GM19397 (cell line): ENCODE results near the gene FIZ1.

ENCODE experiments used
- ATAC-seq: cut with Tn5 transposase; IDR thresholded peaks from one replicate; pipeline ENCODE4 v1.9.1; 2021; ENCODE audit warnings: mild to moderate bottlenecking, moderate library complexity; ENCODE audit not compliant: unreplicated experiment

Gene FIZ1

DNA sequence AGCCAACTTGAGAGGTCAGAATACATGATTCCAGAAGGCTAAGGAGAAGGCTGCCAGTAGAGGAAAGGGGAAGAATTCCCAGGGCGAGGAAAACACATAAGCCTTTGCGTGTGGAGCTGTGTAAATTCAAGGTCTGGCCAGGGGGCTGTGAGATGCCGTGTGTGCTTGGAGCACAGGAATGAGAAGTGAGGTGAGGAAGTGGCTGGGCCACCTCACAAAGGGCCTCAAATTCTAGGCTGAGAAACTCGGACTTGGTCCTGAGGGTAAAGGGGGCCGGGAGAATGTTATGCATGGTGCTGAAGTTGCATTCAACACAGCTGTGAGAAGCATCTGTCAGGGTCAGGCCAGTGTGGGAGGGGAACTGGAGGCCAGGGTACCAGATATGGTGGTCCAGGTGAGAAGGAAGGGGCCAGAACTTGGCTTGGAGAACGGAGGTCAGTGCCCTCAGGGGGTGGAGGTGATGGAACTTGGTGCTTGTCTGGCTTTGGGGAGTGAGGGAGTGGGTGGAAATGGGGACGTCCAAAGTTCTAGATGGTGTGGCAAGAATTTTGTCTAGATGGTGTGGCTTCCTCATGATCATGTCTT is 36.6 kb upstream of the FIZ1 start:
- no peak for ATAC-seq

DNA sequence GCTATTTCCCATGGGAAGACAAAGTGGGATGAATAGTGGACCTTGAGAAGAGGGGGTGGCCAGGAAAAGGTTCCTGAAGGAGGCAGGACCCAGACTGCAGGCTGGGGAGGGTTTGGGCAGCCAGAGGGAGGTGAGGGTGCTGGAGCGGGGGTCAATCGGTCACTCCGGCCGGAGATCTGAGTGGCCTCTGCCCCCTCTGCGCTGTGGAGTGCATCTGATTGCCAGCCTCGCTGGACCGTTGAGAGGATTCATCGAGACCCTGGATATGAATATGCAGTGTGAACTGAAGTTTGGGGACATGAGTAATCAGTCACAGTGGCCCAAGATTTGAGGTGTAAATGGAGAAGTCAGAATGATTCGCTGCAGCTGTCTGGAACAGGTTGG is 36.0 kb upstream of the FIZ1 start:
- no peak for ATAC-seq

DNA sequence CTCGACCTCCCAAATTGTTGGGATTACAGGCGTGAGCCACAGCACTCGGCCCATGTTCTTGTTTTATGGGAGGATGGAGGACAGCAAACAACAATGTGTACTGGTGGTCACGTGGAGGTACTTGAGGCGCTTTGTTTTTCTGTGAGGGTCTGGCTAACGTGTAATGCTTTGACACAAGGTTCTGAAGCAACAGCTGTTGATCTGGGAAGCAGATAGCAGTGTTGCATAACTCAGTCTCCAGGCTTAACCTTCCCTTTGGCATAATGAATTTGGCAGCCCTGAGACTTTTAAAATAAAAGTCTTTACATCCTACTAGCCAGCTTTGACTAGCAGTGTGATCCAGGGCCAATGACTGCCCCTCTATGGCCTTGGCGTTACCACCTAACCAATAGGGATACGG is 34.5 kb upstream of the FIZ1 start:
- no peak for ATAC-seq

DNA sequence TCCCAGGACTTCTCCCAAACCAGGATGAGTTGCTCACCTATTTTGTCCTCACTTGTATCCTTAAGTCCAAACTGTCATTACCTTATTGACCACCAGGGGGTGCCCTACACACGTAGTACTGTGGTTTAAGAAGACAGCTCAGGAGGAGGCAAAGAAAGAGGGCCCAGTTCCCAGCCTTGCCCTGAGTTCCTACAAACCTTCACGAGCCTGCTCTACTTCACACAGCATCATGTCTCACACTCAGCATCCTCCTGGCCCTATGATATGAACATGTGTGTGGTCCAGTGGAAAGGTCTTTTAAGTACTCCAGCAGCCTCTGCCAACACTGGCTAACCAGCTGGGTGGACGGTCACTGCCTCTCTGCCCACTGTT is 33.1 kb upstream of the FIZ1 start:
- no peak for ATAC-seq

DNA sequence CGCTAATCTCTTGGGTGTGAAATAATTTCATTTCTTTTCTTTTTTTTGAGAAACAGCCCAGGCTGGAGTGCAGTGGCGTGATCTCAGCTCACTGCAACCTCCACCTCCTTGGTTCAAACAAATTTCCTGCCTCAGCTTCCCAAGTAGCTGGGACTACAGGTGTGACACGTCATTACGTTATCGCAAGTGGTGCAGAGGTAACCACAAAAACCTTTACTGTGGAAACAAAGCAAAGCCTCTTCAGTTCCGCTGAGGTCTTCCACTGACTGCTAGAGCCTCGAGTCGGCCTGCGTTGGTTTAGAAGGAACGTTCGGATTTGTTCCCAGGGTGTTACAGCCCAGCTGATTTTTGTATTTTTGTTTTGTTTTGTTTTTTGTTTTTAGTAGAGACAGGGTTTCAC is 27.0 kb upstream of the FIZ1 start:
- no peak for ATAC-seq

DNA sequence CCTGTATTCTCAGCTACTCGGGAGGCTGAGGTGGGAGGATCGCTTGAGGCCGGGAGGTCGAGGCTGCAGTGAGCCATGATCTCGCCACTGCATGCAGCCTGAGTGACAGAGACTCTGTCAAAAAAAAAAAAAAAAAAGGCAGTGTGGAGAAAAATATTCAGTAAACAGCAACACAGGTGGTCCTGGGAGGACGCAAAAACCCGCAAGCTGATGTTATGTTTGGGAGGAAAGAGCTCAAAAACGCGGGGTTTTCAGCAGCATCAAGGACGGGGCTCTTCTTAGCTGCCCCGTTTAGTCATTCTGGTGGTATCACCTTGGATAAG is 25.6 kb upstream of the FIZ1 start:
- no peak for ATAC-seq

DNA sequence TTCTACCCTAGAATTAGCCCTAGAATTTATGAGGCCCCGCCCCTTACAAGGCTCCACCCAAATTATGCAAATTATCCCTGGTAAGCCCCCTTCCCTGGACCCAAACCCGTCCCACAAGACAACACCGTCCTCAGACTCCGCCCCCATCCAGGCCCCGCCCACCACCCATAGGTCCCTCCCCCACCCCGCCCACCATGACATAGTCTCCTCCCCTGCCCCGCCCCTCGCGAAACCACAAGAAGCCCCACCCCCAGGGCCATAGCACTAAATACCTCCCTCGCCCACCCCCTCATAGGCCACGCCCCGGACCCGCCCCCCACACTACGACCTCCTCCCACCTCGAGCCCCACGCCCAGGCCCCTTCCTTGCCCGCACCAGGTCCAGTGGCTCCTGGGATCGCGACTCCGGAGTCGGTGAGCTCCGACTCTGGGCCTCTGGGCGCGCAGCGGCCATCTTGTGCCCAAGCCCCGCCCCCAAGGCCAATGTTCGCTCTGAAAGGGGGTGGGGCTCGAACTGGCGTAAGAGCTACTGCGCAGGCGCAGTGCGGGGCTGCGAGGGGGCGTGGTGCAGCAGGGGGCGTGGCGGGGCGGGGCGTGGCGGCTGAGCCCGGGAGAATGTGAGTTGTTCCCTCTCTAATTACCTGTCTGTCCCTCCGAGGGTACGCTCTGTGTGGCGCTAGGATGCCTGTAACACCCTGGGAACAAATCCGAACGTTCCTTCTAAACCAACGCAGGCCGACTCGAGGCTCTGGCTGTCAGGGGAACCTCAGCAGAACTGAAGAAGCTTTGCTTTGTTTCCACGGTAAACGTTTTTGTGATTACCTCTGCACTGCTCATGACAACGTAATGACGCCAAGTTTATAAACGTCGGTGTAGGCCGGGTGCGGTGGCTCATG is 25.0 kb upstream of the FIZ1 start, which contains the start of gene ZNF784:
TSS of gene ZNF784 (minus strand) at position 458 of the 895 bp plus-strand sequence. CDS start at position 453, 5 bp downstream.
- ATAC-seq, result peak; percentile 66

DNA sequence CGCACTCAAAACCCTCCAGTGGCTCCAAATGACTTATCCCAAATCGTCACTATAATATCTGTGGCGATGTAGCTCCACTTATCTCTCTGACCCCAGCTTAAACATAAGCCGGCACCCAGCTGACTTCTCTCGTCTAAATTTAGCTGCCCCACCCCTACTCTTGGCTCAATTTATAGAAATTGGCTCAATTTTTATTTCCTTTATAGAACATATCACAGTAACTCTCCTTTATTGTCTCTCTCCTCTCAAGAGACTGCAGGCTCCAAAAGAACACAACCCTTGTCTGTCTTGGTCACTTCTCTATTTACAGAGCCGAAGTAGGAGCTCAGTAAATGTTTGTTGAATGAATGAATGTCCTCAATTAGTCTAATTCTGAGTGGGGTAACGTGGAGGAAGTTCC is 24.2 kb upstream of the FIZ1 start:
- ATAC-seq, result no peak

DNA sequence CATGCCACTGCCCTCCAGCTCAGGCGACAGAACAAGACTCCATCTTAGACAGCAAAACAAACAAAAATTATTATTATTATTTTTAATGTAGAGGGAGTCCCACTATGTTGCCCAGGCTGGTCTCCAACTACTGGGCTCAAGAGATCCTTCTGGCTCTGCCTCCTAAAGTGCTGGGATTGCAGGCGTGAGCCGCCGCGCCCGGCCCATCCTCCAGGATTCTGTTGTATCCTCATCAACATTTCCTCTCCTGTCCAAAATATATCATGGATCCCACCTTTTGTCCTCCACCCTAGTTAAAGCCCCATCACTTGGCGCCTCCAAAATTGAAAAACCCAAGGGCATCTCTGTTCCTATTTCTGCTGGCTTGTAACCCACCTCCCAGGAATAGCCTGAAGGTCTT is 23.8 kb upstream of the FIZ1 start:
- no peak for ATAC-seq

DNA sequence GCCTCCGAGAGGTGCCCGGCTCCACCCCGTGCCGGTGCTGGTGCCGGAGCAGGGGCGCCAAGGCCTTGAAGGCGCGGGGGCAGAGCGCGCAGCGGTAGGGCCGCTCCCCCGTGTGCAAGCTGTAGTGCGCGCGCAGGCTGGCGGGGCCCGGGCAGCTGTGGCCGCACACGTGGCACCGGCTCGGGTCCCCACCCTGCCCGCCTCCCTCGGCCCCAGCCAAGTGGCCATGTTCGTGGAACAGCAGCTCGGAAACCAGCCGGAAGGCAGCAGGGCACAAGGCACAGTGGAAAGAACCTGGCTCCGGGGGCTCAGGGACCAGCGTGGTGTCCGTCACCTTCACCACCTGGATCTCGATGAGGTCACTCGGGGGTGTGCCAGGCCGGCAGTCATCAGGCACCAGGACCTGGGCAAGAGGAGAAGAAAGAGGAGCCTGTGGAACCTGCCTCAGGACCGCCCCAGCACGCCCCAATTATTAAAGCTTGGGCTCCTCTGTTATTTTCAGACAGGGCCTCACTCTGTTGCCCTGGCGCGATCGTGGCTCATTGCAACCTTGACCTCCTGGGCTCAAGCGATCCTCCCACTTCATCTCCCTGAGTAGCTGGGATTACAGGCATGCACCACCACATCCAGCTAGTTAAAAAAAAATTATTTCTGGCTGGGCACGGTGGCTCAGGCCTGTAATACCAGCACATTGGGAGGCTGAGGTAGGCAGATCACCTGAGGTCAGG is 23.1 kb upstream of the FIZ1 start:
- no peak for ATAC-seq

DNA sequence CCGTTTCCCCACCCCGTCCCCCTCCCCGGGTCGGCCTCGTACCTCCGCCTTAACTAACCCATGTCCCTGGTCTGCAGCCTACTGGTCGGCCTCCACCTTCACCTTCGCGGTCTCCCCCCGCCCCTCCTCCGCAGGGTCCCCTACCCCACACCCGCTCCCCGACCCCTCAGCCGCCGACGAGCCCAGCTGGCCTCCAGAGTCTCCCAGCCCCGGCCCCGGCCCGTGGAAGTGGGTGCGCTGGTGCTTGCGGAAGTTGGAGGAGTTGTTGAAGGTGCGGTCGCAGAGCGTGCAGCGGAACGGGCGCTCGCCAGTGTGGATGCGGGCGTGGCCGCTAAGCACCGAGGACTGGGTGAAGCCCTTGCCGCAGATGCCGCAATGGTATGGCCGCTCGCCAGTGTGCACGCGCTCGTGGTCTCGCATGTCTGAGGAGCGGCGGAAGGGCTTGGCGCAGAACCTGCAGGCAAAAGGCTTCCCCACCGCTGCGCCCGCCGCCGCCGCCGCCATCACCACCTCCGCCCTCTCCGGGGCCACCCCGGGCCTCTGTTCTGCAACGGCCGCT is 22.4 kb upstream of the FIZ1 start:
- ATAC-seq, result no peak

DNA sequence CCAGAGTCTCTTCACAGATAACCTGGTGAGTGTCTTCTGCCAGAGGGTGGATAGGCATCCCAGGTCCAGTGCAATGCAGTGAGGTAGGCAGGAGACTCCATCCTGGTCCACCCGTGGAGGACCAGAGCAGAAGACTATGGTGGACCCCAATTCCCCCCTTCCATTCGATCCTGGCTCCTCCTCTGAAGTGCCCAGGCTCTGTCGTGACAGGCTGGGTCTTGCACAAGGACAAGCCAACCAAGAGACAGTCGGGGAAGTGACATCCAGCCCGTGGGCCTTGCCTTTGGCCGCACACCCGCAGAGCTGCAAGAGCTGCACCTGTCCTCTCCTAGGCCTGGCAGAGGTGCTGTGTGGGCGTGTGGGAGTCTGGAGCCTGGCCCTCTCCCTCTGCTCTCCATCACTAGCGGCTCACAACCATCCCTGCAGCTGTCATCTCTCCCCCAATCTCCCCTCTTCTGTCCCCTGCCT is 21.9 kb upstream of the FIZ1 start:
- ATAC-seq, result no peak

DNA sequence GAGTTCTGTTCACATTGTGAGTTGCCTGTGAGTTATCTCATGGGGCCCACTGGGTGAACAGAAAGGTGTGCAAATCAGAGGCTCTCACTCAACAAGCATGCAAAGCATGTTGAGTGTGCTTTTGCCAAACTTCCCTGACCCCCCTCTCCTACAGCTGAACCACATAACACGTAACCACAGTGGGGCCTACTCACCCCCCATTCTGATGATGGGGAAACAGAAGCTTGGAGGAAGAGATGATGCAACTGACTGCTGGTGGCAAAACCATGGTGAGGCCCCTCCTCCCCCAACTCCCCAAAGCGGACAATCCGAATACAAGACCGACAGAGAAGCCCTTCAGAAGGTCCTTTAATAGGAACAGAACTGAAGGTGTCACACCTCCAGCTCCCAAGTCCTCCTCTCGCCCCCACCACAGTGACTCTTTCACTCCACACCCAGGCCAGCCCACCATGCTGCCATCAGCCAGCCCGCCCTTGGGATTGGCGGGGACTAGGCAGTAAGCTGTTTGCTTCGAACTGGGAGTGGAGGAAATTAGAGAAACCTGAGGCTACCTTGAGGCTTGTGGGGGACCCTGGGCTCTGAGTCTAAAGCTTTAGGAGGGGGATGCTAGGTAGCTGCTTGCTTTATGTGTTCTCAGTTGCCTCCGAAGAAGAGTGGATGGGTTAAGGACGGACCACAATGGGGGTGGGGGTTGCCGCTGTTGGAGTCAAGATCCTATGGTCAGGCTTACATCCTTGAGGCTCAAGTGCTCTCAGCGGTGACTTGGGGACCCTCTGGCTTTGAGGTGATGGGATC is 21.3 kb upstream of the FIZ1 start:
- ATAC-seq, result no peak

DNA sequence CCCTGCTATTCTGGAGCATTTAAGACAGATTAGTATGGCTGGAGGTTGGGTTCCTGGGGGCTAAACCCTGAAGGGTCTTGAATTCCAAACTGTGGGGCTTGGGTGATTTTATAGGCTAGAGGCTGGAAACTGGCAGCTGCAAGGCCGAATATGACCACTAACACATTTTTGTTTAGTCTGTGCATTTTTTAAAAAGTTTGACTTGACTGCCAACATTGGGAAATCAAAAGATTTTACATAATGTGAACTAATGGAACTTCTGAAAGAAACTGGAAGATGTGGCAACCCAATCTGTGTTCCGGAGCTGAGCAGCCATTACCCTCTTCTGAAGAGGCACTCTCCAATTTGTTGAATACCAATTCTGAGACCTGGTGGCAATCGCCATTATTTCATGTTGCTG is 20.0 kb upstream of the FIZ1 start:
- no peak for ATAC-seq

DNA sequence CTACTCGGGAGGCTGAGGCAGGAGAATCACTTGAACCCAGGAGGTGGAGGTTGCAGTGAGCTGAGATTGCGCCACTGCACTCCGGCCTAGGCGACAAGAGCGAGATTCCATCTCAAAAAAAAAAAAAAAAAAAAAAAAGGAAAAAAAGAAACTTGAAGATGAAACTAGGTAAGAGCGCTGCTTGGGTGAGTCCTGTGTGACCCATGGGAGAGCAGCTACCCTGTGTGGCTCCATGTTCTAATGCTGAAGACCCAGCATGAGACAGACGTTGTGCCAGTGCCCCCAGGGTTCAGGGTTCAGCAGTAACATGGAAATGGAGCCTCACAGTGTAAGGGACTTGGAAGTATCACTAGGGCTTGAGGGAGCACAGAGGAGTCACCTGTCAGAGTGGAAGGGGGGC is 19.1 kb upstream of the FIZ1 start:
- ATAC-seq, result no peak

DNA sequence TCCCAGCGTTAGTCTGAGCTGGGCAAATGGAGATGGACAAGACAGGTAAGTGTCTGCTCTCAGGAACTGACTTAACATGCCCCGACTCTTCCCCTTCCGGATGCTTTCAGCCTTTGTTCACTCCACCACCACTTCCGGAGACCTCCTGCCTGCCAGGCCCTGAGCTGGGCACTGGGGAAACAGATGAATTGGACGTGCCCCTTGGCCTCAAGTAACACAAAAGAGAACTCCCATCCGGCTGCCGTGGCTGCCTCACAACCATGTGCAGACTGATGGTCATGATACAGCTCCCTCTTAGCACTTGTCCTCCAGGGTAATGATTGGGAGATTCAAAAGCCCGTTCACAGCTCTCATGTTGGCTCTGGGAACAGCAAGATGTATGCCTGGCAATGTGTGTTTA is 18.1 kb upstream of the FIZ1 start:
- ATAC-seq, result no peak

DNA sequence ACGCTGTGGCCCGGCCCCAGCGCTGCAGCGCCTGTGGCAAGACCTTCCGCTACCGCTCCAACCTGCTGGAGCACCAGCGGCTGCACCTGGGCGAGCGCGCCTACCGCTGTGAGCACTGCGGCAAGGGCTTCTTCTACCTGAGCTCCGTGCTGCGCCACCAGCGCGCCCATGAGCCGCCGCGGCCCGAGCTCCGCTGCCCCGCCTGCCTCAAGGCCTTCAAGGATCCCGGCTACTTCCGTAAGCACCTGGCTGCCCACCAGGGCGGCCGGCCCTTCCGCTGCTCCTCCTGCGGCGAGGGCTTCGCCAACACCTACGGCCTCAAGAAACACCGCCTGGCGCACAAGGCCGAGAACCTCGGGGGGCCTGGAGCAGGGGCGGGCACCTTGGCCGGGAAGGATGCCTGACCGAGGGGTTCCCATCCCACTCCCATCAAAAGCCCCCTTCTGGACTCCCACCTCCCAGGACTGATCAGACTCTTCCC is 17.1 kb upstream of the FIZ1 start:
- no peak for ATAC-seq

DNA sequence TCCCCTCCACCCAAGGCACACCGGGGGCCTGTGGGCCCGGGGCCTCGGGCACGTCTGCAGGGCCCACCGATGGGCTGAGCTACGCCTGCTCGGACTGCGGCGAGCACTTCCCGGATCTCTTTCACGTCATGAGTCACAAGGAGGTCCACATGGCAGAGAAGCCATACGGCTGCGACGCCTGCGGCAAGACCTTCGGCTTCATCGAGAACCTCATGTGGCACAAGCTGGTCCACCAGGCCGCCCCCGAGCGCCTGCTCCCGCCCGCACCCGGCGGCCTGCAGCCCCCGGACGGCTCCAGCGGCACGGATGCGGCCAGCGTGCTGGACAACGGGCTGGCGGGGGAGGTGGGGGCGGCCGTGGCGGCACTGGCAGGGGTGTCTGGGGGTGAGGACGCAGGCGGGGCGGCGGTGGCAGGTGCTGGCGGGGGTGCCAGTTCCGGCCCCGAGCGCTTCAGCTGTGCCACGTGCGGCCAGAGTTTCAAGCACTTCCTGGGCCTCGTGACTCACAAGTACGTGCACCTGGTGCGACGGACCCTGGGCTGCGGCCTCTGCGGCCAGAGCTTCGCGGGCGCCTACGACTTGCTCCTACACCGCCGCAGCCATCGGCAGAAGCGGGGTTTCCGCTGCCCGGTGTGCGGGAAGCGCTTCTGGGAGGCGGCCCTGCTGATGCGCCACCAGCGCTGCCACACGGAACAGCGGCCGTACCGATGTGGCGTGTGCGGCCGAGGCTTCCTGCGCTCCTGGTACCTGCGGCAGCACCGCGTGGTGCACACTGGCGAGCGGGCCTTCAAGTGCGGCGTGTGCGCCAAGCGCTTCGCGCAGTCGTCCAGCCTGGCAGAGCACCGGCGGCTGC is 16.5 kb upstream of the FIZ1 start:
- no peak for ATAC-seq

DNA sequence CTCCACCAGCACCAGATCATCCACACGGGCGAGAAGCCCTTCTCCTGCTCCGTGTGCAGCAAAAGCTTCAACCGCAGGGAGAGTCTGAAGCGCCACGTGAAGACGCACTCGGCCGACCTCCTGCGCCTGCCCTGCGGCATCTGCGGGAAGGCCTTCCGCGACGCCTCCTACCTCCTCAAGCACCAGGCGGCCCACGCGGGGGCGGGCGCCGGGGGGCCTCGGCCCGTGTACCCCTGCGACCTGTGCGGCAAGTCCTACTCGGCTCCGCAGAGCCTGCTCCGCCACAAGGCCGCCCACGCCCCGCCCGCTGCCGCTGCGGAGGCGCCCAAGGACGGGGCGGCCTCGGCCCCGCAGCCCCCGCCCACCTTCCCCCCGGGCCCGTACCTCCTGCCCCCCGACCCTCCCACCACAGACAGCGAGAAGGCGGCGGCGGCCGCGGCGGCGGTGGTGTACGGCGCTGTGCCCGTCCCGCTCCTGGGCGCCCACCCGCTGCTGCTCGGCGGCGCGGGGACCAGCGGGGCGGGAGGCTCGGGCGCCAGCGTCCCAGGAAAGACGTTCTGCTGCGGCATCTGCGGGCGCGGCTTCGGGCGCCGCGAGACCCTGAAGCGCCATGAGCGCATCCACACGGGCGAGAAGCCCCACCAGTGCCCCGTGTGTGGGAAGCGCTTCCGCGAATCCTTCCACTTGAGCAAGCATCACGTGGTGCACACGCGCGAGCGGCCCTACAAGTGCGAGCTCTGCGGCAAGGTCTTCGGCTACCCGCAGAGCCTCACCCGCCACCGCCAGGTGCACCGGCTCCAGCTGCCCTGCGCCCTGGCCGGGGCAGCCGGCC is 15.6 kb upstream of the FIZ1 start:
- no peak for ATAC-seq
